Fibroblast of skin of right biceps (primary cell): ENCODE data around the gene TYW5.

Experiments used
- DNase-seq: peaks from one replicate; pipeline ENCODE4 v3.0.0-alpha.2; 2013

Gene TYW5, protein sequence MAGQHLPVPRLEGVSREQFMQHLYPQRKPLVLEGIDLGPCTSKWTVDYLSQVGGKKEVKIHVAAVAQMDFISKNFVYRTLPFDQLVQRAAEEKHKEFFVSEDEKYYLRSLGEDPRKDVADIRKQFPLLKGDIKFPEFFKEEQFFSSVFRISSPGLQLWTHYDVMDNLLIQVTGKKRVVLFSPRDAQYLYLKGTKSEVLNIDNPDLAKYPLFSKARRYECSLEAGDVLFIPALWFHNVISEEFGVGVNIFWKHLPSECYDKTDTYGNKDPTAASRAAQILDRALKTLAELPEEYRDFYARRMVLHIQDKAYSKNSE

DNA sequence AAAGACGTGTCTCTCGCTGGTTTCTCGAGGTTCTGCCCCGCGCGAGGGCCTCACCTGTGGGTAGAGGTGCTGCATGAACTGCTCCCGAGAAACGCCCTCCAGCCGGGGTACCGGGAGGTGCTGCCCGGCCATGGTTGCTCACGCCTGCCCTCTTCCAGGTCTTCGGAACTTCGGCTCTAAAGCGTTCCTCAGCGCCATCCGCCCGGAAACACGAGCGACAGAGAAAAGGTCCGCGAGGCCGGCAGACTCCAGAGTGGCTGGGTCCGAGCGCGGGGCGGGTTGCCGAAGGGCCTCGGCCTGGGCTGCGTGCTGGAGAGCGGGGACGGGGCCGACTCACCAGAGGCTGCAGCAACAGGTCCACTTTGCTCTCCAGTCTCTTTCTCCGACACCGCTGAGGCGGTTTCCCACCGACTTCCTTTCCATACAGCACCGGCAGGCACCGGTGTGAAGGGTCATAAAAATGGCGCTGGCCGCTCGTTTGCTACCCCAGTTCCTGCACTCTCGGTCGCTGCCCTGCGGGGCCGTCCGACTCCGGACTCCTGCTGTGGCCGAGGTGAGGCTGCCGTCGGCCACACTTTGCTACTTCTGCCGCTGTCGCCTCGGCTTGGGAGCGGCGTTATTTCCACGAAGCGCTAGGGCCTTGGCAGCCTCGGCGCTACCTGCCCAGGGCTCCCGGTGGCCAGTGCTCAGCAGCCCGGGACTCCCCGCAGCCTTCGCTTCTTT is at the start of gene TYW5, which contains the start of gene MAIP1:
TSS of gene TYW5 (minus strand) at position 153 of the 723 bp plus-strand sequence. CDS start at position 132, 21 bp downstream.
TSS of gene MAIP1 (plus strand) at position 244 of the 723 bp plus-strand sequence. CDS start at position 461, 217 bp downstream.
- peak; percentile 86 for DNase-seq

DNA sequence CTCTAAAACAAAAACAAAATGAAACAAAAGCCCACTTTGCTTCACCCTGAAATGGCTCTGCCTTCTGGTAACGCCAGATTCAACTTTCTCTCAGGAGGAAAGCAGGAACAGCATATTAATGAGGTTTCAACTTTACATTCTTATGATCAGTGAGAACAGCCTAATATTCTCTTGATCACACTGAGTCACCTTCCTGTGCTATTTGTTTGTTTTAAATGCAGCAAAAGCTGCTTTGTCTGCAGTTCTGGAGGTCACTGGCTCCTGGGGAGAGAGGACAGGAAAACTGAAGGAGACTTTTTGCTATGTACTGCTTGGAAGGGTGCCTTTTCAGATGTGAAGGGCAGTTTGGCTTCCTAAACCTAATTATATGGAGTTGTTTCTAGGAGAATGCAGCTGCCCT is 48.2 kb upstream of the TYW5 start:
- peak; percentile 9 for DNase-seq

DNA sequence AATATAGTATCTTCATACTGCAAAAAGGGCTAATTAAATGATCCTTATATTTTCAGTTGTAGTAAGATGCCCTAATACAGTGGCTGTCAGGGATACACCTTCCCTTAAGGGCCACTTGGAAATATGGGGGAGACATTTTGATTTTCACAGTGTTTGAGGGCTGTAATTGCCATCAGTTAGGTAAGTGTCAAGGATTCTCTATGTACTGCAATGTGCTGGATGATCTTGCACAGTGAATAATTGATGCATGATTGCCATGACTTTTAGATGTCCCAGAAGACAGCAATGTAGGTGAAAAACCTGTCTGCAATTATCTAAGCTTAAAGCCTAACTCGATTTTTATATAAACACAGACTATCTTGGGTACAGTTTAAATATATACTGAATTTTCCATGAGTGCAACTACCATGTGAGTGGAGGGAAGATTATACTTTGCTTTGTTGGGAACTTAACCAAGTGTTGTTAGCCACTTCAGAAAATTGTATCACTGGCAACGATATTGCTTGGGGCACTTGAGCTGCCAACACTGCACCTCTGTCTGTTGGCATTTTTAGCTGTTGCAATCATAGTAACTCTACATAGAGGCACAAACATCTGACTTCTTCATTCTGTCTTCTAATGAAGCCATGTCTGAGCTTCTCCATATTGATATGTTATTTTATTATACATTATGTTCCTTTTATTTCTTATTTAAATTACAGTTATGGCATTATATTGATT is 45.3 kb upstream of the TYW5 start:
- DNase-seq, result no peak

DNA sequence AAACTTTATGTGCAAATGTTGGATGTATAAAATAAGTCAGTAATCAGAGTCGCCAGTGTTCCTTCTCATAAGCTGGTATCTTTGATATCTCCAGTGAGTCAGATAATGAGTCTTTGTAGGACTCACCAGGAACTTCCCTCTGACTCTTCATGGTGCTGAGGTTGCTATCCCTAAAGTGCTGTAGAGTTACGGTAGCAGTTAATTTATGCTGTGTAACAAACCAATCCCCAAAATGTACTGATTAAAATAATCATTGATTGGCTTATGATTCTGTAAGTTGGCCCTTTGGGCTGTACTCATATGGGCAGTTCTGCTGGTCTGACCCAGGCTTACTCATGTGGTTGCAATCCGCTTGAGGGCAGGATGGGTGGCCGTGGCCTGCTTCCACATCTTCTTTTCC is 43.9 kb upstream of the TYW5 start:
- DNase-seq, result no peak

DNA sequence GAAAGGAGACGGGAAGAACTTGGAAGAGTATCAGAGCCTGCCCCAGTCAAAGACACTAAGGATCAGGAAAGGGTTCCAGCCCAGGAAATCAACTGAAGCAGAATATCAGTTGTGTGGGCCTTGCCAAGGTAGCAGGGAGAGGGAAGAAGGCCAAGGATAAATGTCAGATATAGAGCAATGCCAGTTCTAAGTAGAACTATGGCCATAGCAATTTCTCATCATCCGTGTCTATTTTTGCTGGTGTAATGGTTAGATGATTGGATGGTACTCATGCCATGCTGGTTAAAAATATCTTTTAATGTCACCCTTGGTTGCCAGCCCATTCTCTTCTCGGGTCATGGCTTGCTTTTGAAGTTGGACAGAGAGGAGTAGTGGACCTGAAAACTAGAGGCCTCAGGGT is 42.0 kb upstream of the TYW5 start:
- no peak for DNase-seq

DNA sequence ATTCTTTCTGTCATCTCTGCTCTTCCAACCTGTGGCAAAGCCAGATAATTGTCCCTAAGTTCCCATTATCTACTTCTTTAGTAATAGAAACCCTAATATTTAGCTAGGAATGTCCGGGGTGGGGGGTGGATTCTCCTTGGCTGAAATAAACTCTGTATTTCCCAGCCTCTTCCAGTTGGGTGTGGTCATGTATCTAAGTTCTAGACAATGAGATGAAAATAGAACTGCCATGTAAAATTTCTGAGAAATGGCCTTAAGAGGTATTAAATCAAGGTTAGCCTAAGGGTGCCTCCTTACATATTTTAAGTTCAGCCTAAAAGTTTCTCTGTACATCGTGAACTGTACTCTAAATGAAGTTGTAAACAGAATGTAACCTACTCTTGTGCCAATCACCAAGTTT is 39.6 kb upstream of the TYW5 start:
- no peak for DNase-seq

DNA sequence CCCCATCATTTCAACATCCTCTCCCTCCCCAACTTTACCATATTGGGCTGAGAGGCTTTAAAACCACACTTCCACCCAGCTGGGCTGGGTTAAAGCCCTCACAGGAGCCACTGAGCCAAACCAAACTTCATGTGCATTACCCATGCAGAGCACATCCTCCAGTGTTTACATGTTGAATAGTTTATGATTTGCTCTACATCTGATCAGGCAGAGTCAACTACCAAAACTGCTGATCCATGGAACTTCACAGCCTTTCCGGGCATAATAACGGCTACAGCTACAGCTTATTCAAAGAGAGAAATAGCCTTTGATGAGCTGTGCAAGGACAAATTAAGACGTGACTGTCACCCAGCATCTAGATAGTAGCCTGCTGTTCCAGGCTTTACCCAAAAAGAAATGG is 39.1 kb upstream of the TYW5 start:
- DNase-seq, result no peak

DNA sequence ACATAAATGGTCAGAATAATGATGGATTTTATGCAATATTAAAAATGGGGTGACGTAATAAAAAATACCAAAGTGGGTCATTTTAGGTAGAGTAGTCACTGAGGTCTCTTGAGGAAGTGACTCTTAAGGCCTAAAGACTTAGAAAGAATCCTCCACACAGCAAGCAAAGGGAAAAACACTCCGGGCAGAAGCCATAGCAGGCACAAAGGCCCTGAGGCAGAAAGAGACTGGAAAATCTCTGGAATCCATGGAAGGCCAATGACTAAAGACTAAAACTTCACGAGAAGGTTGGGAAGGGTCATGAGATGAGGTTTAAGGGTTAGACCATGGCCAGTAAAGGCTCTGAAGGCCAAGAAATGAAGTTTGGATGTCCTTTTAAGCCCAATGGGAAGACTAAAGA is 37.0 kb upstream of the TYW5 start:
- no peak for DNase-seq

DNA sequence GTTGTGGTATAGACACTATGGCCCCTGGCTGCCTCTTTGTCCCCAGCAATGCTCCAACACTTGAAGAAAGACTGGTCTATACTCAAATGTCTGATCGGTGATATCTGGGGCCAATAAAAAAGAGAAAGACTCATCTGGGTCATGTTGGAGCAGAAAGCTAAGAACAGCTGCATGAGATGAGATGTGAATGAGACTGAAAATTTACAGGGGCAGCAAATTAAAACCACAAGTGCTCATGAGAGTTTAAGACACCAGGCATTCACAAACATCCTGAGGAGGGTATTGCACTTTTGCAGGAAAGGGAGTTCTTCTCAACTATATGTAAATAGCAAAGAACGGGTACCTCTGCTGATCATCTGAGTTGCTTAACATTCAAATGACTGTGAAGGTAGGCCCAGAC is 36.4 kb upstream of the TYW5 start:
- DNase-seq, result no peak

DNA sequence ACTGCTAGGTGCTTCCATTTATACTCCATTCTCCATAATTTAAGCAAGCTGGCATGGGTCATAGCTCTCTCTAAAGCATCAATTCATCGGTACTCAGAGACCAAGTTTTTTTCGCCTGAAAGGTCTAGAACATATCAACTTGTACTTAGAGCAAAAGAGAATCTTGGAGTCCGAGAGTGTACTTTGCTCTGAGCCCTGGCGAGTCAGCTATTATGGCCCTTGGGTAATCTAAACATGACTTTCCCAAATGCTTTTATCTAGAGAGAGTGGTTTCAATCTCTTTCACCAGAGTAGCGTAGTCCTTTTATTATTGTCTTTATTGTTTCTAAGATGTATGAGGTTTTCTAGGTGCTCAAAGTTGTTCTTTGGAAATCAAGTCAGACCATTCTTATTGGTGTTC is 34.5 kb upstream of the TYW5 start:
- no peak for DNase-seq

DNA sequence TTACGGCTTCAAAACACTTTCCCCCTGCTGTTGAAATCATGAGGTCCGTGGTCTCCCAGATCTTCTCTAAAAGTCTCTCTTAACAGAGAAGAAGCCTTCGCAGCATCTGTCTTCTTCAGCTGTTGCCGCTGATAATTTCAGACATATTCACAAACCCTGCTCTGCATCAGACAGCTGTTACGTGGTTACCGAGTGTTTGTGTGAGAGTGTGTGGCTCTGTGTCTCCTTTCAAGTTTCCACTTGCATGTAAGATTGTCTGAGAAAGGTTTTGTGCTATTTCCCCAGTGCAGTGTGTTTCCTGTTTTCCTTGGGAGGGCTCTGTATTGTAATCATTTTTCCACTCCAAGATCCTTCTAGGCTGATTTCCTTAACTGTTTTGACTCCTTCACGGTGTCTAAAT is 32.9 kb upstream of the TYW5 start:
- peak; percentile 16 for DNase-seq

DNA sequence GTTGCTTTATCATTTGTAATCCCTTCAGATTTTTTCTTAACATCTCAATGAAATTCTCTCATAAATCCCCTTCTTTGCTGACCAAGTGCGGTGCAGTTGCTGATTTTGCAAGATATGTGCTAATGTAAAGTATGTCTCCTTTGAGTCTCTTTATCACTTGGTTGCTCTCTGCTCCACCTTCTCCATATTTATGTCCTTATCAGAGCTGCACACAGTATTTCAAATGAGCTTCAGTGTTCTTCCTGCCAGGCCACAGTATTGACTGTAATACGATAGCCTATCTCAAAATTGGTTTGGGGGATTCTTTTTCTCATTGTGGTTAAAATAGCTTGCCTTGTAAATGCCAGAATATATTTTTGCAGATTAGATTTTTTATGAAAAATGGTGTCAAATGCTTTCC is 32.3 kb upstream of the TYW5 start:
- peak; percentile 20 for DNase-seq

DNA sequence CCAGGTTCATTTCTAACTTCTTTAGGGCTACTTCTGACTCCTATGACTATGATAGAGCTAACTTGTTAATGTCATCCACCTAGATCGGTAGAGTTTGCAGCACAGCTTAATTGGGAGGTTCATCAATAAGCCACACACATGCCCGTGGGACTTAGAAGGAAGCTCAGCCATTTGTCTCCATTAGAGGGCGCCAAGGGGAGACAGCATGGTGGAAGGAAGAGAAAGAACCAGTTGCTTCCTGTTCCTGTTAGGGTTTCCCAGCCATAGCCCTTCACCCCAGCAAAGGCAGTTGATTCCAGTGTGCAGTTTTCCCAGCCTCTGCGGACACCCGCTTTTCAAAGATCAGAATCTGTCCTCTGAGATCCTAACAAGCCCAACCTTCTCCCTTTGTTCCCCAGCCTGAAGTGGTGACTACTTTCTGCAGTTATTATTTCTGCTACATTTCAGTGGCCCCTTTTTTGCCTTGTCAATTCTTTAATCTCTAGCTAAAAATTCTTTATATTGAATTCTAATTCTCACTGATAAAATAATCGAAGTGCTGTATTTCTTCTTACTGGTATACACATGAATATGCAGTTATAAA is 30.4 kb upstream of the TYW5 start:
- DNase-seq, result peak; percentile 78

DNA sequence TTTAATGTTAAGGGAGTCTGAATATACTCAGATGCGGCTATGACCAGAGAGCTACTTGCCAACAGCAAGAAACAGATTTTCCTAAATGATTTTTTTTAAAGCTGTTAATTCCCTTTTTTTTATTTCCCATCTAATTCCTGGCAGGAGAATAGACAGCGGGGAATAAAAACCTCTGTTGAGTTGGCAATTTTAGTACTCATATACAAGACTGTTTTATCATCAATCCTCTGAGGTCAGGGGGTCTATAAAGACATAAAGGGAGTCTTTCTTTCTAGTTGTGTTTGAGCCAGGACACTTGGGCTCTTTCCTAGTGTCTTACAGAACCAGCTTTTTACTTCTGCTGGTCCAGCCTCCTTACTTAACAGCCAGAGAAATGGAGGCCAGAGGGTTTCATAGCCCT is 29.5 kb upstream of the TYW5 start:
- DNase-seq, result no peak

DNA sequence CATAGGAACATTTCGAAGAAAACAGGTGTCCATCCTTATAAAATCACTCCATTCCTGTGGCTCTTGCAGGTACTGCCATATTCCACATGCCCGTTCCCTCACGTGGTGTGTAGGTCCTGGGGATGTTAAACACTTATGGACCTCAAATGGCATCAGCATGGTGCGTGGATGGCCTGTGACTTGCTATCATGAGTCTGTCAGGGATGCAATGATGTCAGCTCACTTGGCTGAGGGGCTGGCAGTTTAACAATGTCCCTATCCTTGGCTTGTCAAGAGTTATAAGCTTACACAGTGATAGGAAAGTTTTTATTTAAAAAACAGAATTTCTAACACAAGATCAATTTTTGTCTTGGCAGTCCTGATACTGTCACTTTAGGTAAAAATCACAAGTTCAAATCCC is 28.9 kb upstream of the TYW5 start:
- no peak for DNase-seq

DNA sequence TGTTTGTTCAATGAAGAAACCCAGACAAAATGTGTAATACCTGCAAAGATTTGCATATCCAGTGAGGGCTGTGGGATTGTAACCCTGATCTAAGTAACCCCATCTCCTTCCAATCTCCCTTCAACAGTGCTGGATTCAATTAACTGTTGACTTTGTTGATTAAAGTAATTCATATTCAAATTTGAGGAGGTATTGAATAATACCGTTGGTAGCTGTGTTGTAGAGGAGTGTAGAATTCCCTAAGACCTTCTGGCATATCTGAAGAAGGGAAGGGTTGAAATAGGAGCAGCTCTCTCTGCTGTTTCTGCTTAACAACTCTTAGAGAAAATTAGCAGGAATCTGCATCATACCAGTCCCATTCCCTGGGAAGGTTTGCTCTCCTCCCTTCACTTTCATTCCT is 28.2 kb upstream of the TYW5 start:
- no peak for DNase-seq

DNA sequence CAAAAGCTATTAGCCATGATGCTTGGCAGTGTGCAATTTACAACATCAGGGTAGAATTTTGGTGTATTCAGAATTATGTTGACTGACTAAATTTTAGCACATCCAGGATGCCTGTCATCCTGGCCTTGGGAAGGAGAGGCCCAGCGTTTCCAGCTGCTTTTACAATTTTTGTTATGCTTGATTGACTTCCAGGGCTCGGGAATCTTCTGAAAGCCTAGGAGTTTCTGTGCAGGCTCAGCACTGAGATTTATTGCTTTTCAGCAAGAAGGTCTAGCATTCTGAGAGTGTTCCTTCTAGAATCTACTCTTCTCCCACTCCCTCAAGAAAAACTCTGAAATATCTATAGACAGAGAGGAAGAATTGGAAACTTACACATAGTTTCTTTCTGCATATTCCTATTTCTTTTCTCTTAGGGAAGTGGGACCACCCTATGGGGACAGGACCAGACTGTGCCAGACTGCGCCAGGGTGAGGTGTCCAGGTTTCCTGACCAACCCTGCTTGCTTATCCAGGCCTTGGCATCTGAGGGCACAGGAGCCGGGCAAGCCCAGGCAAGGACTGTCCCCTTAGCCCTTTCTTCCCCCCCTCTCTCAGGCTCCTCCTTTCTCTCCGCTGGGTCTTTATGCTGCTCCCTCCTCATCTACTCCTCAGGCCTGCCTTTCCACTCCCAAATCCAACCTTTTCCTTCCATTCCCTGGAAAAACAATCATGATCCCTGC is 27.0 kb upstream of the TYW5 start:
- DNase-seq, result peak; percentile 7

DNA sequence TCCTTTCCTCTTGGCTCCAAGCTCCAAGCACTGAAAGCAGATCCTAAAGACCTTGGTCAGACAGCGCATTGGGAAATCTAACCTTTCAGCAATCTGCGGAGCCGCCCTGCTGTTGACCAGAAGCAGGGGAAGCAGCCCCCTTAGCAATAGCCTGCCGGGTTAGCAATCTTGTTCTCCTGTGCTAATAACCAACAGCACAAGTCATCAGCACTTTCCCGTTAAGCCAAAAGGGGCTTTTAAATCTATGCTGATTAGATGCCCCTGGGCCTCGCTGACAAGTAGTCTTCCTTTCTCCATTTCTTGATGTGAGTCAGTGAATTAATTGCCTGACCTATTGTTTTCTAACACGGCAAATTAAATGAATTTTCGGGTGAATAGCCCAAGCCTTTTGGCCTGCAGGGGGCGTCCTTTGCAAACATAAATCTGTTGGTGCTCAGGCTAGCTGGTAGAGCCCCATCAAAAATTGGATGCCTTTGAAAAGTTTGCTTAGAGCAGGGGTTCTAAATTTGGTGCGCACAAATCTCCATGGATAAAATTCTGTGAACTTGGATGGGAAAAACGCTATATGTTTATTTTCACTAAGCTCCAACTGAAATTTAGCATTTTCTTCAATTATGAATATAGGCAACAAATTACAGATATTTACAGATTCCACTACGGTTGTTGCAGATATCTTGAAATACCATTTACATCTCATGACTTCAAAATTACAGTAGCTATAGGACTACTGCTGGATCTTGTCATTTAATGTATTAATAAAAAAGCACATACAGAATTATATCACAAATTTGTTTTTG is 24.7 kb upstream of the TYW5 start:
- peak; percentile 79 for DNase-seq

DNA sequence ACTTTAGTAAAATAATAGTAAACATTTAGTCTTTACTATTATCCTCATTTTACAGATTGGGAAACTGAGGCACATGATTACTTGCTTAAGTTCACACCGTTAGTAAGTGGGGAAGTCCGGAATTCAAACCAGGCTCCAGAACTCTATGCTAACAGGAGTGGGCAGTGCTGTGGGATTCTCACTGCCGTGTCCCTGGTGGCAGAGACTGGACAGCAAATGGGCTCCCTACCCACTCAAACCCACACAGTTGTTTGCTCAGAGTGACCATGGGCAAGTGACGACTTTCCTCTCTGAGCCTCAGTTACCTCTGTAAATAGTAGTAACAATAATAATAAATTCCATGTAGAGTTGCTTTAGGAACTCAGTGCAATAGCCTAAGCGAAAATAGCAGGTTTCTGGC is 24.1 kb upstream of the TYW5 start:
- no peak for DNase-seq

DNA sequence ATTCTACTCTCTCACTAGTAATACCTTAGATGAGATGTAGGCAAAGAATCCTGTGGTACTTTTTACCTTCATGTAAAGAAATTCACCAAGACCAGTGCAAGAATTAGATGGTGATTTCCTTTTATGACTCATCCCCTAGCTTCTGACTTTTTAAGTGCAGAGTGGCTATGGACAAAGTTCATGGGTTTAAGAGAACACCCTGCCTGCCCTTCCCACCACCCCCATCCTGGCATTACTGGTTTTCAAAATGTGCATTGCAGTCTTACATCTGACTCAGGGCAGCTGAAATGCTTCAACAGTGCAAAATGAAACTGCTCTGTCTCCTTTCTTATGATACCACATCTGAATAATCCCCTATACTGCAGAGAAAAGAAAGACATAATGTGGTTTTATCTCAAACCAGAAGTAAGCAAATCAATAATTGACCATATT is 22.7 kb upstream of the TYW5 start:
- DNase-seq, result peak; percentile 65

DNA sequence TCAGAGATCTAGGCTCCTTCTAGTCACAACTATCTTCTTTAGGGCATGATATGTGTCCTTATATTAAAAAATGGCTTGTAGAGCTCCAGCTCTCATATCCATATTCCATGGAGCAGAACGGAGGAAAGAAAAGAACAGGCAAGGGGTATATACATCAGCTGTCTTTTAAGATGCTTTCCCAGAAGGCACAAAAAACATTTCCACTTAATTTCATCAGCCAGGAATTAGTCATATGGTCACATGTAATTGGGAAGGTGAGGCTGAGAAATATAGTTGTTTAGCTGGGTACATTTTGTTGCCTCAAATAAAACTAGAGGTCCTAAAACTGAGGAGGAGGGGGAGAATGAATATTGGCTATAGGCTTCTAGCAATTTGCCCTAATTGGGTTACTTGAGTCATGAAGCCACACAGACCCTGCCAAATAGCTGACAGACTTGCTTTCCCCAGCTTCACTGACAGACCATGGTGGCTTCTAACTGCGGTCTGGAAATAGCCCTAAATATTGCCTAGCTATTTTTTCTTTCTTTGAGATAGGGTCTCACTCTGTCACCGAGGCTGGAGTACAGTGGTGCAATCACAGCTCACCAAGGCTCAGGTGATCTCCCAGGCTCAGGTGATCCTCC is 20.1 kb upstream of the TYW5 start:
- peak; percentile 72 for DNase-seq
